Measurements from ENCODE around the gene ITGA1.

ITGA1 gene

DNA sequence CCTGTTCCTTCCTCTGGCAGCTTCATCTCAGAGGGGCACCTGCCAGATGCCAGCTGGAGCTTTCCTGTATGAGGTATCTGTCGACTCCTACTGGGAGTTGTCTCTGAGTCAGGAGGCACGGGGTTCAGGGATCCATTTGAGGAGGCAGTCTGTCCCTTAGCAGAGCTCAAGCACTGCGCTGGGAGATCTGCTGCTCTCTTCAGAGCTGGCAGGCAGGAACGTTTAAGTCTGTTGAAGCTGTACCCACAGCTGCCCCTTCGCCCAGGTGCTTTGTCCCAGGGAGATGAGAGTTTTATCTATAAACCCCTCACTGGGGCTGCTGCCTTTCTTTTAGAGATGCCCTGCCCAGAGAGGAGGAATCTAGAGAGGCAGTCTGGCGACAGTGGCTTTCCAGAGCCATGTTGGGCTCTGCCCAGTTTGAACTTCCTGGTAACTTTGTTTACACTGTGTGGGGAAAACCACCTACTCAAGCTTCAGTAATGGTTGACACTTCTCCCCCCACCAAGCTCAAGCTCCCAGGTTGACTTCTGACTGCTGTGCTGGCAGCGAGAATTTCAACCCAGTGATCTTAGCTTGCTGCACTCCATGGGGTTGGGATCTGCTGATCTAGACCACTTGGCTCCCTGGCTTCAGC lies 189.7 kb downstream of the ITGA1 start:
- no peak for DNase-seq

DNA sequence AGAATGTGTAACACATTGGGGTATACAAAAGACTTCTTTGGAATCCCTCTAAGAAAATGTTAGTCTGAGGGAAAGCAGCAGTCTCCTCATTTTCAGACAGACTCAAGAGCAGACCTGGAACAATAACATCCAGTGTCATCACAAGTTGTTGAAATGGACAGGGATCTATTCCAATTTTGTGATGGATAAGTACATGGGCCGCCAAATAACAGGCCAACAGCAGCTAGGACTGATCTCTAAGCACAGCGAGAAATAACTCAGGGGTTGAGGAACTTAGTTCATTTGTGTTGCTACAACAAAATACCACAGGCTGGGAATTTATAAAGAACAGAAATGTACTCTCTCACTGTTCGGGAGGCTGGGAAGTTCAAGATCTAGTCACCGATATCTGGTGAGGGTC lies 193.8 kb downstream of the ITGA1 start:
- no peak for DNase-seq

DNA sequence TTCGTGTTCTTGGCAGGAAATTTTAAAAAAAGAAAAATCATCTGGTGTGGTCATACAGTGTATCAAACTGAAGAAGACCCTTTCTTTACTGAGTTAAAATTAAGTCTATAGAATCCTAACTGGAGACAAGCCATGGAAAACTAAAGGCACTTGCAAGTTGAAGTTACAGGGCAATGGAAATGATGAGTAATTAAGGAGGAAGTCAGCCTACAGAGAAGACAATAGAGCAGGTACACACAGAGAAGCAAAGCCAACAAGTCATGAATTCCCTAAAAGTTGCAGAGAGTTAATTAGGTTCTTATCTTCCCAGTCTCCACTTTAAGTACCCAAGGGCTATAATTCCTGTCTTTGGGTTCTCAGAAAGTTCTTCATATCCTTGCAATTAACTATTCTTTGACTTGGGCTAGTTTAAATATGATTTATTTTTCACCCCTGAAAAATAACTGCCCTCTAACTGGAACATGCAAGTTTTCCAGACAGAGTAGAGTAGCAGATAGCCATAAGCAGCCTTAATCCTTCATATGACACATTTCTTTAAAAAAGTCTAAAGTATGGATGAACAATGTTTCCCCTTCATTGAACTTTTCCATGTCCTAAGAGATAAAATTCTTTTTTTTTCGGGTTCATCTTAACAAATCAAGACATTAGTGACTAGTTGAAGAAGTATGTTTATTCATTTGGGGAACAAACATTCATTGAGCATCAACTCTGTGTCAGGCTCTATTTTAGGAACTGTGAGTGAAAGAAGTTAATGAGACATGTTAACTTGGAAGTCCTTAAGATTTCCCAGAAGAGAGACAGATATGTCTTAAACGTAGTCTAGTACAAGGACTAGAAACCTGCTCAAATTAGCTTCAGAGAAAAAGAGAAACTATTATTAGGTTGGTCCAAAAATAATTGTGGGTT lies 196.3 kb downstream of the ITGA1 start:
- no peak for DNase-seq

DNA sequence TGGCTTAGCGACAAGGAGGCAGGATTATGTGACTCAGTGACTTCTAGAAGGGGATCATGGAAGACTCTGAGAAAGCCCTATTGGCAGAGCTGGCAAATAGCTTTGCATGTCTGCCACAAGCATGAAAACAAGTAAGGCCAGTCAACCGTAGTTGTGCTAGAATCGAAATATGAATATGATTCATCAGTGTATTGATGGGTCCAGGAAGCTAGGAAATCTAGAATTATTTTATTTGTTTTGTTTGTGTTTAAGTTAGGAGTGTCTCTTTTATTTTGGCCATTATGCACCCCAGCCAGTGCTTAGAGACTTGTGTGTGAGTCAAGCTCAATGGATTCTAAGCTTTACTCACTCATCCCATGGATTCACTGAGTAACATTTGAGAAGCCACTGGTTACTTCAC lies 197.6 kb downstream of the ITGA1 start:
- DNase-seq = no peak

DNA sequence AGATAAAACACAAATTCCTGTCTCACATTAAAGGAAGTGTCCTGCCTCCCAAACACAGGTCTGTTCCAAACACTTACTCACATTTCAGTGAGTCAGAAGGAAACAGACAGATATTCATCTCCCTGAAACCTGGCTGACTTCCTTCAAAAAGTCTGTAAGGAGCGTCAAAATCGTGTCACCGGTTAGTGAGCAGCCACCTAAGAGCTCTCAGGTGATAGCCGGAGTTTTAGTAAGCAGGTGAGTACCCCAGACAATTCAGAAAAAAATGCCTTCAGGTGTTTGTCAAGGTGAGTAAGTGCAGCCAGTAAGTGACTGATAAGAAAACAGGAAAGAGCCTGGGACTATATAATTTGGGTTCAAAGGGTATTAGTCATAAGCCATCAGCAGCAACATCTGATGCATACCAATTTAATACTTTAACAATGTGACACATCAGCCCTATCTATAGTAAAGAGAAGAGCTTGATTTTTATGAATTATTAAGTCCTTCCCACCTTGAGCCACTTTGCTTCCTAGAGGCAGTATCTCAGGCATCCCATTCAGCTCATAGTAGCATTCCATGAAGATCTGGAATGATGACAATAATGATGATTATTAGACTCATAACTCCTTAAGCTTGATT lies 200.1 kb downstream of the ITGA1 start:
- no peak for DNase-seq

DNA sequence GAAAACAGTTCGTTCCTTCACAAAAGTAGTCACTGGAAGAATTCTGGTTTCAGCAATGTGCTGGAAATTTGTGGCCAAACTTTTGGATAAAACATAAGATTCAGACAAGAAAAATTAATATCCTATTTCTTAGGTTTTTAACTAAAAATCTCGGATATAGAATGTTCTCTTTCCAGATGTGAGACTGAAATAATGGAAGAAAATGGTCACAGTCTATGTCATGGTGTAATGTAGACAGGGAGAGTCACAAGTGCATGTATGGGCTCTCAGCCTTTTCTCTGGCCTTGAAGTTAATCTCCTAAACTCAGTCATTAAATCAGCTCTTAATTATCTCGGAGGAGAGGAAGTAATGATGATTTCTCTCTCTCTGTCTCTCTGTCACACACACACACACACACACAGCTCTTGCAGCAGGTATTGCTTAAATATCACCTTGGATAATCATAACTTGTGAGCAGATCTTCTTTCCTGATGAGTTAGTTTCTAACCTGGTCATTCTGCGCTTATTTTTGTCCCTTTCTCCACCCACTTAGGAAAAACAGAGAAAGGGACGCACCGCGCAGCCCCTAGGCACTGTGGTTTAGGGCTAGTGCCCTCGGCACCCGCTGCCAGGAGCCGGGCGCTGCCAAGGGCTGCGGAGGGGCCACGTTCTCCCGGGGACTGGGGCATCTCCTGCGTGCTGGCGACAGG lies 200.8 kb downstream of the ITGA1 start:
- DNase-seq = no peak

DNA sequence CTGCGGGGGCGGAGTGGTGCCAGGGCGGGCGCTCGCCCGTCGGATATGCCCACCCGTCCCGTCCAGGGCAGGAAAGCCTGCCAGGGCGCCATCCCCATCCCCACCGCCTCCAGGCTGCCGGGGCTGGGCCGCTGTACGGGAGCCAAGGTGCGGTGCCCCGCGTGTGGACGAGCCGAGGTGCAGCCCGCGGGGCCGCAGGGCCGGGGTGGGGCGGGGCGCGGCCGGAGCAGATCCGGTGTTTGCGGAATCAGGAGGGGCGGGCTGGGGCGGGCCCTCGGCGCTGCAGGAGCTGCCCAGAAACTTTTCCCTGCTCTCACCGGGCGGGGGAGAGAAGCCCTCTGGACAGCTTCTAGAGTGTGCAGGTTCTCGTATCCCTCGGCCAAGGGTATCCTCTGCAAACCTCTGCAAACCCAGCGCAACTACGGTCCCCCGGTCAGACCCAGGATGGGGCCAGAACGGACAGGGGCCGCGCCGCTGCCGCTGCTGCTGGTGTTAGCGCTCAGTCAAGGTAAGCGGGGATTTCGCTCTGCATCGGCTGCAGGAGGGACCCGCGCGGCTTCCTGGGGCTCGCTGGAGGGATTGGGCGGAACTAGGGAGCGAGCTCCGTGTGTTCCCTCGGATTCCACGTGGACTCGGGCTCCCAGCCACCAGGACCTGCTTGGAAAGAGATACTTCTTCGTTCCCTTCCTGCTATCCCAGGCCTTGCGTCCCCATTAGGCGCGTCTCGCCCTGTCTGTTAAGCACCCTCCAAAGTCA lies 201.5 kb downstream of the ITGA1 start, which contains the start of gene ITGA2:
TSS of gene ITGA2 (plus strand) at position 328 of the 756 bp plus-strand sequence. CDS start at position 445, 117 bp downstream.
- peak; percentile 25 for DNase-seq

DNA sequence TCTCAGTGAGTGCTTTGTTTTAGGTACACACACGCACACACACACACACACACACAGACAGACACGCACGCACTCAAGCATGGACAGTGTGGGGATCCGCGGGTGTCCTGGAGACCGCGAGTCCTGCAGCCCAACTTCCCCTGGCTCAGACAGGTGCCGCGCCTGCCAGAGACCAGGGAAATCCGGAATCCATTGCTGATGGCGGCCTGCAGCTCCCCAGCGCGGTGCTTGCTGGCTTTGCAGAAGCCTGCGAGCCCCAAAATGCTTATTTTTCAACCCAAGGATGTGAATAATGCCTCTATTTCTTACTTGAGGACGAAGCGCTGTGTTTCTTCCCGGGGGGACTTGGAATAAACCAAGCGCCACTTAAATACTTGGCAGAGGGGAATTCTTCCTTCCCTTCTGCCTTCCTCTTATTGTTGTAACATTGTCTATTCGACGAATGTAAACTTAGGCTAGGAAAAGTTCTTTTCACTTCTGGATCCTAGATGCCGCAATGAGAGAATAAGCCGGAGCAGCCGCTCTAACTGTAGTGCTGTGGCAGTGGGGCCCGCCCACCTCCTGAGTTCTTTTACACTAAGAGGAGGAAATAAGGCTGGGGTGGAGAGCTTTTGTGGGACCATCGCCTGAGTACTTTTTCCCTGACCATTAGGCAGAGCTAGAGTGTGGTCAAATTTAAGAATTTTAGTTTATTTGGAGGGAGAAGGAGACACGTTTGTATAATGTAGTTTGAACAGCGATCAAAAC lies 202.2 kb downstream of the ITGA1 start:
- no peak for DNase-seq

DNA sequence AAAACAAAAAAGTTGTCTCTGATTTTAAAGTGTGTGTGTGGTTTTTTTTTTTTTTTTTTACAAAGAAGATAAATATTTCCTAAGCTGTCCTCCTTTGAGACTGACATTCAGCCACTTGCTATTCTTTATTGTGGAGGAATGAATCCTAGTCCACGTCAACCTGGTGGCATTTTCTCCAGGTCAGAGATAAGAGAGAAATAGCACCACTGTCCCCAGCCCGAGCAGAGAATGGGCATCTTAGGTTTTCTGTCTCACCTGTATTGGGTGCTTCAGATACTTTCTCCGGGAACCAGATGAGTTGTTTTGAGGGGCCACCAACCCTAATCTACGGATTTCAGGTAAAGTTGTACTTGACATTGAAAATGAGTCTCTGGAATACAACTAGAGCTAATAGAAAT lies 202.8 kb downstream of the ITGA1 start:
- DNase-seq = no peak

DNA sequence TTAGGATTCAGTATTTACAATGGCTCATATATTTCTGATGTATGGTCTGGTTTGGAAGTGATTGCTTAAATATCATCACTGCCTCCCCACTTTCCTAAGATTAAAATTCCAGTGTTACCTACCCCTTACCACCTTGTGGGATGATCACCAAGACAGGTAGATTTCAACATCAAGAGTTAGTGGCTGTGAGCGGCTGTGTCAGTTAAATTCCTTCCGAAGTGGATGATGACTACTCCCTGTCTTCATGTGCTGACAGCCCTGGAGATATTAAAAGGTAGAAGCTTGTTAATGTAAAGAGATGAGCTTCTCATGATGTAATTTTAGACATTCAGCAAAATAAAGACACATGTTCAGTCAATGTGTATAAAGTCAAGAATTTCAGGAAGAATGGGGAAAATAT lies 205.7 kb downstream of the ITGA1 start:
- no peak for DNase-seq

DNA sequence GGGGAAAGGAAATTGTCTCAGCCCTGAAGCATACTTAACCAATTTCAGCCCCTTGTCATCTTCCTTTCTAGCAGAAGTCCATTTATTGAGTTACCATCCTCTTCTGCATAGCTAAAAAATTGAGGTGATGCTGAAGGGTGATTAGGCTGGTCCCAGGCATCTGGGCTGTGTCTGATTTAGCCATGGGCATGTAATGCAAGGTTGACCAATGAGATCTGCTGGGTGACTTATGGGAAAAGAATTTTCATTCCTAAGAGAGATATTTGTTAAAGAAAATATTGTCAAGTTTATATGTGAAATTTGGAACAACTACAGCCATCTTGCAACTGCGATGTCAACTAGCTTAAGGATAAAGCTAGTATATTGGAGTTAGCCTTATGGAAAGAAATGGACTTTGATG lies 206.6 kb downstream of the ITGA1 start:
- no peak for DNase-seq

DNA sequence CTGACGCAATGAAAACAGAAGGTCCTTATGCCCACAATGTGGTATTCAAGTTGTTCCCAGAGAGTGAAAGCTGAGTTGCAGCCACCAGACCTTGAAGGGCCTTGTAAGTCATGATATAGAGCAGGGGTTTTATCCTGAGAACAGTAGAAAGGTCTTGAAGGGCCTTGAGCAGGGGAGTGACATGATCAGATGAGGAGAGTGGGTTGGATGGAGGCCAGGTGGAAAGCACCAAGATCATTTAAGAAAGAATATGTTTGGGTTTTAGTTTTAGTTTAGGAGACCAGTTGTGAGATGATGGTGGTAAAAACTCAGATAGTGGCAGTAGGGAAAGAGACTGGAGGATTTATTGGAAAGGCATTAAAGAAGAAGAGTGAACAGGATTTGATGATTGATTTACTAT lies 207.4 kb downstream of the ITGA1 start:
- DNase-seq = no peak

DNA sequence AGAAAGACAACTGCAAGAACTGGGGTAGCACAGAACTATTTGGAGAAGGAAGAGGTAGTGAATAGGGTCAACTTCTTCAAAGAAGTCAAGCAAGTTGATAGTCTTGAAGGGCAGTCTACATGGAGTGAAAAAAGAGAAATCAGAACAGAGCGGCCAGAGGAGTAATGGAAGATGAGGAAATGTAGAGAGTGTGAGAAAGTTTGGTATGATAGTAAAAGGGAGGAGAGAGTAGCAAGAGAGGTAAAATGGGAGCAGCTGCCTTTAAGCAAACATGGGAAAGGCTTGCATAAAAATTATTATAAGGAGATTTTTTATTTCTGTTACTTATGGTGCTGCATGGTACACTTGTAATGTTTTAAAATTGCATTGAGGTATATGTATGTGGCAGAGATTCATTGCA lies 208.2 kb downstream of the ITGA1 start:
- no peak for DNase-seq

DNA sequence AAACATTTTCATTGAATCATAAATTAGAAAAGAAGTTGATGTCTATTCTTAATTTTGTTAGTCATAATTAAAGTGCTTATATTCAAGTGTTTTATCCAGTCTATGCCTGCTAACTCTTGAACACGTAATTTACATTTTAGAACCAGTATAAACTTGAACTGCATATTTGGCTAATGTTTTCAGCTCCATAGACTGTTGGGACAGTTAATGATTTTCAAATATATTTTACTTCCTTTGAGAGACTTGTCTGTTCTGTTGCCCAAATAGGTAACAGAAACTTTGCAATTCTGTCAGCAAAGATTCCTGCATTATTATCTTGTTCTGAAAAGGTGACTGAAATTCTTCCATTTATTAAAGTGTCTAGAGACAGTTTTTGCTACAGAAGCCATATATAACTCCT lies 209.3 kb downstream of the ITGA1 start:
- no peak for DNase-seq

DNA sequence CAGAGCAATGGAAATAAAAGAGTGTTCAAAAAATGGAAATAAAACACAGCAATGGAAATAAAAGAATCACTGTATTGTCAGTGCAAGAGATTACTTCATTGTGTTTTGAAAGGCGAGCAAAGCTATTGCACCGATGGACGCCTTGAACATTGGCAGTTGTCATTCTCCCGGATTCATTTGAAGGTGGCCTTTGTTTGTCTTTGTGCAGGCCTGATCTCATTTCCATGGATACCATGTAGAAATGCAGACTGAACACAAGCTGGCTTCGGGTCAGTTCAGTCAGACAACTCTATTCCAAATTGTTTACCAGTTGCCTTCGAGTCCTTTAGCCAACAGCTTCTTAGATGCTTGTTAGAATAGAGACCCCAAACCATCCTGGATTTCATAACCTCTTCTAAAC lies 209.7 kb downstream of the ITGA1 start:
- DNase-seq = no peak

DNA sequence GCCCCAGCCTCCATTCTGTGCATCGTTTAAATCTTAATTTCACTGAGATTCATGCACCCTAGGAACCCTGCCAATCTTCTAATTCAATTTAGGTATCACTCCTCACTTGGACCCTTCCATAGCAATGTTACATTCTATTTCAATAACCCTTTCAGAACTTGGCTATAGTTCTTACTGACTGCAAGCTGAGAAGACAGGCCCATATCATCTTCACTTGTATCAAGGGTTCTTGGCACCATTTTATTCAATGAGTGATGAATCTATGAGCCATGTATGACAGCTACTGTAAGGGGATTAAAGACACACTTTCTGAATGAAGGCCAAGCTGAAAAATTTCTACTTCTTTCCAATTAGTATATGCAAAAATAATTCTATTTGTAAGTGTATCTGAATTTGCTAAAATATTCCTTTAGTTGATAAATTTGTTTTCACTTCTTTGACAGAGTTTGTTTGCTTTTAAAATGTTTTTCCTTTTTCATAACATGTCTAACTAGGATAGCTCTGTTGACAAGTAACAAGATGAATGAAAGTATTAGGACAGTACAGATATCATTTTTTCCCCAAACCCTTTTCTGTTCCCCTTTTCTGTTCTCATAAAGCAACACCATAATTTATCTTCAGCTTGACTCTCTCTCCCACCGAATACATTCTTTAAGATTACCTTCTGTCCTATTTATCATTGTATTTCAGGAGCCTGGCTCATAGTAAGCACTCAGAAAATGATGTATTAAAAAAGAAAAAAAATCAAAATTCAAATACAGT lies 211.0 kb downstream of the ITGA1 start:
- DNase-seq = no peak

DNA sequence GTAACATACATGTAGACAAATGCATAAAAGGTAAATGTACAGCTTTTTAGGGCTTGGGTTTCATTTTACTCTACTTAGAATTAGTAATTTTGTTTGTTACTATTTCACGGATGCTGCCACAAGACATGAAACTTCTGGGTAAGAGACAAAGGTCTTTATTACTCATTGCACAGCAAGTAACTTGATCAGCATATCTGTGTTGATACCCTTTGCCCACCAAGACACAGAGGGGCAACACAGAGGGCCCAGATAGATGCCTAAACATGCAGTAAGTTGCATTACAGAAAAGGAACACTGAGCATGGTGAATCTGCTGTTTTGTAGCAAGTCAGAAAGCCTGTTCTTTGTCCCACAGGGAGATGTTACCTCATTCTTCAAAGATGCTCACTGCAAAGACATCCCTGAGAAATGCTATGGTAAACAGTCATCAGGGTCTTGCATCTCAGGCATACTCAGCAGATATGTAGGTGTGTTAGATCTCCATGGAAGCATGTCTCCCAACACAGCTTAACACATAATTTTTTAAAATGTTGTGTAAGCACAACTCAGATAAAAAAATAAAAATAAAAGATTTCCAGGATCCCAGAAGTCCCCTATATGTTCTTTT lies 211.7 kb downstream of the ITGA1 start:
- DNase-seq = no peak

DNA sequence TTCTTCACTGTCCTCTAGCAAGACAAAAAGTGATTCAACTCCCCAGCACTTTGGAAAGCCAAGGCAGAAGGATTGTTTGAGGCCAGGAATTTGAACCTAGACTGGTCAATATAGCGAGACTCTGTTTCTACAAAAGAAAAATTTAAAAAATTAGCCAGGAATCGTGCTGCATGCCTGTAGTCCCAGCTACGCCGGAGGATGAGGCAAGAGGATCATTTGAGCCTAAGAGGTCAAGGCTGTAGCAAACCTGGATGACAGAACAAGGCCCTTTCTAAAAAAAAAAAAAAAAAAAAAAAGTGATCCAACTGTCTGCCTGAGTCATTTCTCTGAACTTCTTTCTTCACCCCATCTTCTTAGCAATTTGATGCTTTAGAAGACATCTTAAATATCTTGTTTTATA lies 213.8 kb downstream of the ITGA1 start:
- DNase-seq = no peak

DNA sequence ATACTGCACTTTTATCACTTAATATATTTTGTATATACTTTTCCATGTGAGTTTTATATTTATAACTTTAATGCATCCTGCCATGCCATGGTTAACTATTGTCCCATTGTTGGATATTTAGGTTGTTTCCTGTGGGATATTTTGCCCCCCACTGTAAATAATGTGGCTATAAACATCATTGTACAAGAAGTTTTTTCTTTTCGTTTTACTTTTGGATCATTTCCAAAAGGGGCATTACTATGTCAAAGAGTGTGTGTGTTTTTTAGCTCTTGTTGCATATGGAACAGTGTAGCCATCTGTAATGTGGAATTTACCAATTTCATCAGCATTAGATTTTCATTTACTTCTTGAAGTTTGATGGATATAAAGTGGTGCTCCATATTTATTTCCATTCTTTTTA lies 214.8 kb downstream of the ITGA1 start:
- no peak for DNase-seq

DNA sequence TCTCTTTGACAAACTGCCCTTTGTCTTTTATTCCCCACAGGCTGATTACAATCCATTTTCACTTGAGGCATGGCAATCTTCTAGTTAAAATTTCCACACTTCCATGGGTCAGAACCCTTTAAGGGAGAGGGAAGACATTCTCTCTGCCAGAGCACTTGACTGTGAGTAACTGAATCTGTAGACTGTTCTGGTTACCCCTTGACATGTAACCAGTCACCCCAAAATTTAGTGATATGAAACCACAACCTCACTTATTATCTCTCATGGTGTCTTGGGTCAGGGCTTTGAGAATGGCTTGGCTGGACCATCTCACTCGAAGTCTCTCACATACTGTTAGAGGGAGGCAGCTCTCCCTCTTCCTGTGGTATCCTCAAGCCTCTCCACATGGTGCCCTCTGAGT lies 215.4 kb downstream of the ITGA1 start:
- DNase-seq = no peak

All from NCI-H510A (cell line).